A375 (cell line): ENCODE results near the gene DNAJC24. TPM values are rescaled to one million over a fixed set of nuclear protein-coding genes. Genes with fewer than 3 reads are reported as not detected.

Experiments used
- total RNA-seq: library from RNA; depleted of rRNA; stranded (reverse); fragments of >200 nt; shearing (Covaris generic); gene quantifications from 2 replicates; pipeline ENCODE4 v1.2.3, GENCODE V29; 2014; rRNA removed

Gene DNAJC24, protein sequence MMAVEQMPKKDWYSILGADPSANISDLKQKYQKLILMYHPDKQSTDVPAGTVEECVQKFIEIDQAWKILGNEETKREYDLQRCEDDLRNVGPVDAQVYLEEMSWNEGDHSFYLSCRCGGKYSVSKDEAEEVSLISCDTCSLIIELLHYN
- total RNA-seq = 16.3 and 17.9 TPM in 2 replicates

DNA sequence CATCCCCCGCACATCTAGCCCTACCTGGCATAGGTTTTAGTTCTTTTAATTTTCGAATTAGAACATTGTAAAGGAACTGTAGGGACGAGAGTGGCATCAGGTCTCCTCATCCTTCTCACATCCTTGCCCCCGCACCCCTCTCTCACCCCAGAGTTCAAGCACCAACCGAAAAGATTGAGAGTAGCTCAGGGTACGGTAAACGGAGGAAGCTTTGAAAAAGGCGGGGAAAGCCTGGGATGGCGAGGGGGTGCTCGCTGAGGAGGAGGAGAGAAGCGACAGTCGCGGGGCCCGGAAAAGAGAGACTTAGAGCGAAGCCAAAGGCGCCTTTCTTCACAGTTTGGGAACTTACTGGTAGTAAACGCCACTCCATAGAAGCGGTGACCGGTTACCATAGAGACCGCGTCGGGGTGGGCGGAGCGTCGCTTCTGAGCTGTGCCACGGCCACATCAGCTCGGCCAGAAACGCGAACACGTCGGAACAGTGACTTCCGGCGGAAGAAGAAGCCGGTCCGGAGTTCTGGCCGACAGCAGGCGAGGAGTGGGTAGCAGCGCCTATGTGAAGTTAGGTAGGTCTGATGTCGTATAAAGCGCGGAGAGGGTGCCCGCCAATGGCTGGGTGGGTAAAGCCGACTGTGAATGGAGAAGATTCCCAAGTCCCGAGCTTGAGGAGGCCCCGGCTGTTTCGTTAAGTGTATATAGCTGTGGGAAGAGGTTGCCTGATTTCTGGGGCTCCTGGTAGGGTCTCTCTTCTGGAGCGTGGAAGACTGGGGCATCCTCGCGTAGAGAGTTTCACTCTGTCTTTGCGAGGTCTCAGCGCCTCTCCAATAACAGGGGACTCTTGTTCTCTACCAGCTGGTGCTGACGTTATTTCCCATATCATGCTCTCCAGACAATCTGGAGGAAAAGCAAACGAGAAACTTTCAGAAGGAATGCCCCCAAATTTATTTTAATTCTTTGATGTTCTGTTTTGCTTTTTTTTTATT, at the start of gene DNAJC24, which contains the start of gene DCDC1:
DNAJC24 (plus strand) TSS at position 513 of the 982 bp plus-strand sequence. CDS start 889 bp downstream, outside the sequence.
DCDC1 (minus strand) TSS at position 392 of the 982 bp plus-strand sequence. CDS start 41,459 bp downstream, outside the sequence.

Other genes starting within 250 kb of the DNAJC24 start
- not detected in 2 replicates for gene DCDC1, start 121 bp upstream of the DNAJC24 start, total RNA-seq
- gene IMMP1L, start 139.8 kb downstream of the DNAJC24 start, total RNA-seq = 21.9 and 36.3 TPM in 2 replicates
- gene ELP4, start 139.9 kb downstream of the DNAJC24 start, total RNA-seq = 17.7 and 17.9 TPM in 2 replicates